ENCODE results near the gene XCL1.
"Not testable (repeated sequence)": the region's sequence is repeated elsewhere in the genome, so short reads cannot be mapped to it uniquely, and the experiment has no call there.

Gene XCL1

GRCh38 chr1:168570652-168571051 lies 5.8 kb upstream of the XCL1 start:
- no peak for TF ChIP-seq CTCF (IDR thresholded peaks at IDR 0.05; ENCODE audit: borderline replicate concordance, insufficient read depth, low read depth, low read length)

GRCh38 chr1:168572633-168573032 lies 3.8 kb upstream of the XCL1 start:
- H3K4me3 ChIP-seq (ENCODE audit: low read depth, low read length) = no peak overlapping the region

More at GRCh38 chr1:168570652-168571051, 5.8 kb upstream of the XCL1 start:
- H3K4me3 ChIP-seq (ENCODE audit: low read depth, low read length) = no peak overlapping the region

GRCh38 chr1:168574234-168574633 lies 2.2 kb upstream of the XCL1 start:
- H3K4me3 ChIP-seq (ENCODE audit: low read depth, low read length) = not testable (repeated sequence)

More at GRCh38 chr1:168572633-168573032, 3.8 kb upstream of the XCL1 start:
- no peak for TF ChIP-seq CTCF (IDR thresholded peaks at IDR 0.05; ENCODE audit: borderline replicate concordance, insufficient read depth, low read depth, low read length)

- H3K4me3 ChIP-seq (ENCODE audit: low read depth, low read length) = not testable (repeated sequence)
Observed at GRCh38 chr1:168578531-168579185, 2.3 kb downstream of the XCL1 start.

GRCh38 chr1:168580290-168580689 lies 3.9 kb downstream of the XCL1 start:
- H3K4me3 ChIP-seq (ENCODE audit: low read depth, low read length) = not testable (repeated sequence)

- H3K4me3 ChIP-seq (ENCODE audit: low read depth, low read length) = not testable (repeated sequence)
Observed at GRCh38 chr1:168580991-168581390, 4.6 kb downstream of the XCL1 start.

- TF ChIP-seq CTCF (IDR thresholded peaks at IDR 0.05; ENCODE audit: borderline replicate concordance, insufficient read depth, low read depth, low read length) = no peak
- H3K4me3 ChIP-seq (ENCODE audit: low read depth, low read length) = no peak overlapping the region
Observed at GRCh38 chr1:168581817-168582572, 5.6 kb downstream of the XCL1 start.

GRCh38 chr1:168582688-168583336 lies 6.4 kb downstream of the XCL1 start:
- no peak for TF ChIP-seq CTCF (IDR thresholded peaks at IDR 0.05; ENCODE audit: borderline replicate concordance, insufficient read depth, low read depth, low read length)

GRCh38 chr1:168583571-168583970 lies 7.2 kb downstream of the XCL1 start:
- H3K4me3 ChIP-seq (ENCODE audit: low read depth, low read length) = no peak overlapping the region
- no peak for TF ChIP-seq CTCF (IDR thresholded peaks at IDR 0.05; ENCODE audit: borderline replicate concordance, insufficient read depth, low read depth, low read length)

More at GRCh38 chr1:168582688-168583336, 6.4 kb downstream of the XCL1 start:
- H3K4me3 ChIP-seq (ENCODE audit: low read depth, low read length) = no peak overlapping the region

All from GM12875 (cell line).